GM23338 (cell line): ENCODE data around the gene EPB41L4A. TPM values are rescaled to one million over a fixed set of nuclear protein-coding genes. Genes with fewer than 3 reads are reported as not detected.
A peak's percentile ranks its signal among the peaks of the same experiment; 100 is the strongest.

ENCODE experiments used
- ATAC-seq: fragments of 200-7000 bp; cut with Tn5 transposase; 3 replicates; pipeline ENCODE4 v1.9.1; 2020
- DNase-seq: peaks from one replicate; pipeline ENCODE4 v3.0.0-alpha.2; 2015; ENCODE audit warnings: low spot score
- H2AFZ ChIP-seq: fragments of 200-600 bp; sonication (generic); 2 replicates; pipeline ENCODE4 v1.8.0; 2016; ENCODE audit warnings: antibody characterized with exemption, mild to moderate bottlenecking, moderate library complexity
- H3F3A ChIP-seq: fragments of 200-600 bp; sonication (generic); replicated peaks from 2 replicates; pipeline ENCODE4 v1.8.0; 2017; ENCODE audit warnings: antibody characterized with exemption, mixed run types, low read depth
- H3K27ac ChIP-seq: fragments of 200-600 bp; sonication (generic); 2 replicates; pipeline ENCODE4 v1.6.1; 2016; ENCODE audit warnings: low read depth
- H3K27me3 ChIP-seq: fragments of 200-600 bp; sonication (generic); 2 replicates; pipeline ENCODE4 v1.8.0; 2016; ENCODE audit warnings: mild to moderate bottlenecking, mixed run types, moderate library complexity; ENCODE audit not compliant: insufficient read depth
- H3K36me3 ChIP-seq: fragments of 200-600 bp; sonication (generic); 2 replicates; pipeline ENCODE4 v1.8.0; 2016; ENCODE audit warnings: mild to moderate bottlenecking; ENCODE audit not compliant: insufficient read depth
- H3K4me1 ChIP-seq: fragments of 200-600 bp; sonication (generic); 2 replicates; pipeline ENCODE4 v1.8.0; 2016; ENCODE audit warnings: mild to moderate bottlenecking, moderate library complexity; ENCODE audit not compliant: insufficient read depth
- H3K4me2 ChIP-seq: fragments of 200-600 bp; sonication (generic); 2 replicates; pipeline ENCODE4 v1.7.1; 2017; ENCODE audit warnings: mixed run types
- H3K4me3 ChIP-seq: fragments of 200-600 bp; sonication (generic); 2 replicates; pipeline ENCODE4 v1.6.1; 2016; ENCODE audit warnings: mixed run types
- H3K79me2 ChIP-seq: fragments of 200-600 bp; sonication (generic); replicated peaks from 2 replicates; pipeline ENCODE4 v1.8.0; 2017; ENCODE audit warnings: mild to moderate bottlenecking; ENCODE audit not compliant: insufficient read depth
- H3K9me2 ChIP-seq: fragments of 200-600 bp; sonication (generic); 2 replicates; pipeline ENCODE4 v1.8.0; 2017; ENCODE audit not compliant: insufficient read depth
- H4K20me1 ChIP-seq: fragments of 200-600 bp; sonication (generic); replicated peaks from 2 replicates; pipeline ENCODE4 v1.8.0; 2017; ENCODE audit warnings: mild to moderate bottlenecking; ENCODE audit not compliant: insufficient read depth
- H3K27ac Mint-ChIP-seq: 2 replicates; pipeline ENCODE4 v1.8.0; 2020; ENCODE audit warnings: inconsistent platforms, mild to moderate bottlenecking, moderate library complexity, mixed read lengths
- H3K27me3 Mint-ChIP-seq: 3 replicates; pipeline ENCODE4 v1.8.0; 2022; ENCODE audit warnings: low read depth, mild to moderate bottlenecking, moderate library complexity, mixed read lengths, inconsistent platforms; ENCODE audit not compliant: insufficient read depth, poor library complexity
- H3K36me3 Mint-ChIP-seq: 3 replicates; pipeline ENCODE4 v1.8.0; 2021; ENCODE audit warnings: low read depth, mild to moderate bottlenecking, inconsistent platforms, moderate library complexity, mixed read lengths
- H3K4me1 Mint-ChIP-seq: 3 replicates; pipeline ENCODE4 v1.8.0; 2020; ENCODE audit warnings: mild to moderate bottlenecking, inconsistent platforms, mixed read lengths
- H3K4me3 Mint-ChIP-seq: 3 replicates; pipeline ENCODE4 v1.8.0; 2021; ENCODE audit warnings: moderate library complexity, mild to moderate bottlenecking, inconsistent platforms, mixed read lengths
- H3K9me3 Mint-ChIP-seq: 3 replicates; pipeline ENCODE4 v1.8.0; 2020; ENCODE audit warnings: moderate library complexity, mild to moderate bottlenecking, inconsistent platforms, mixed read lengths
- CREB1 ChIP-seq: fragments of 250-450 bp; sonication (Bioruptor Pico); IDR thresholded peaks from 2 replicates; pipeline ENCODE4 v1.5.0; 2020; ENCODE audit warnings: low read depth, mild to moderate bottlenecking, moderate library complexity
- EZH2 ChIP-seq: fragments of 200-600 bp; sonication (generic); IDR thresholded peaks from one replicate; pipeline ENCODE4 v1.8.0; 2017; ENCODE audit warnings: antibody characterized with exemption, mild to moderate bottlenecking, low read depth; ENCODE audit not compliant: unreplicated experiment
- EZH2phosphoT487 ChIP-seq: fragments of 200-600 bp; sonication (generic); IDR thresholded peaks from one replicate; pipeline ENCODE4 v1.8.1; 2018; ENCODE audit warnings: antibody characterized with exemption; ENCODE audit not compliant: unreplicated experiment
- JUNB ChIP-seq: IDR thresholded peaks from one replicate; pipeline ENCODE4 v1.6.1; 2016; ENCODE audit warnings: antibody characterized with exemption; ENCODE audit not compliant: unreplicated experiment
- NANOG ChIP-seq: IDR thresholded peaks from 2 replicates; pipeline ENCODE4 v1.6.1; 2016; ENCODE audit warnings: antibody characterized with exemption, borderline replicate concordance
- POLR2AphosphoS5 ChIP-seq: IDR thresholded peaks from 2 replicates; pipeline ENCODE4 v1.6.1; 2016; ENCODE audit warnings: antibody characterized with exemption, low read depth
- STAT1 ChIP-seq: IDR thresholded peaks from one replicate; pipeline ENCODE4 v1.6.1; 2016; ENCODE audit warnings: antibody characterized with exemption; ENCODE audit not compliant: unreplicated experiment
- ZNF114 ChIP-seq: fragments of 250-450 bp; sonication (Bioruptor Pico); IDR thresholded peaks from 2 replicates; pipeline ENCODE4 v1.5.0; 2020; ENCODE audit warnings: mild to moderate bottlenecking, moderate library complexity
- polyA plus RNA-seq: library from polyadenylated mRNA; unstranded; fragments of >200 nt; fragmentation: Nextera tagmentation; extraction: Ambion mirVana; gene quantifications from 2 replicates; pipeline ENCODE4 v1.2.1, GENCODE V29; 2016
- total RNA-seq: library from RNA; depleted of rRNA; stranded (reverse); fragments of >200 nt; shearing (Covaris generic); gene quantifications from 2 replicates; pipeline ENCODE4 v1.2.3, GENCODE V29; 2014
- TF ChIP-seq, protein P1 (sequence below), 2 experiments: fragments of 200-600 bp in 1 of 2; sonication (generic) in 1 of 2; conservative IDR thresholded peaks; 2 replicates each; pipeline versions ENCODE4 v1.5.1 to v1.6.1; 2016 to 2017; ENCODE audit warnings: antibody characterized with exemption in 2 of 2, low read depth in 2 of 2, mild to moderate bottlenecking in 2 of 2, moderate library complexity in 1 of 2
- TF ChIP-seq, protein P2 (sequence below): IDR thresholded peaks from 2 replicates; pipeline ENCODE4 v1.6.1; 2016; ENCODE audit warnings: antibody characterized with exemption

Gene EPB41L4A
- total and polyA plus RNA-seq, 2 experiments from 2014 or later: 5.7 to 6.0 TPM

DNA sequence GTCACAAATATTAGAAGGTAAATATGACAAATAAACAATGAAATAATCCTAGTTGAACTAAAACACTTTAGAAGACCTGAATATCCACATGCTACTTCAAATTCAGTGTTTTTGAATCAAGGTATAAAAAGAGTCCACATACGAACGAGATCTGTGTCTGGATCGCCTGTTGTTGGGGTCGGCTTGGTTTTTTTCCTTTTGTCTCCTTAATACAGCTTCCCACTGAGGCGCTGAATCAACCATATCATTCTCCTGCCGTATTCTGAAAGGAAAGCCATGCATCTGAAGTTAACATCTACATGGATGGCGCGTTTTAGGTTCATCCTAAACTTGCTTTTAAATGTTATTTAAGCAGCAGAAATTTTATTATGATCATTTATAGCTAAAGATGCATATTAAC is 235.2 kb downstream of the EPB41L4A start (continued):
- TF ChIP-seq, protein P1, sequence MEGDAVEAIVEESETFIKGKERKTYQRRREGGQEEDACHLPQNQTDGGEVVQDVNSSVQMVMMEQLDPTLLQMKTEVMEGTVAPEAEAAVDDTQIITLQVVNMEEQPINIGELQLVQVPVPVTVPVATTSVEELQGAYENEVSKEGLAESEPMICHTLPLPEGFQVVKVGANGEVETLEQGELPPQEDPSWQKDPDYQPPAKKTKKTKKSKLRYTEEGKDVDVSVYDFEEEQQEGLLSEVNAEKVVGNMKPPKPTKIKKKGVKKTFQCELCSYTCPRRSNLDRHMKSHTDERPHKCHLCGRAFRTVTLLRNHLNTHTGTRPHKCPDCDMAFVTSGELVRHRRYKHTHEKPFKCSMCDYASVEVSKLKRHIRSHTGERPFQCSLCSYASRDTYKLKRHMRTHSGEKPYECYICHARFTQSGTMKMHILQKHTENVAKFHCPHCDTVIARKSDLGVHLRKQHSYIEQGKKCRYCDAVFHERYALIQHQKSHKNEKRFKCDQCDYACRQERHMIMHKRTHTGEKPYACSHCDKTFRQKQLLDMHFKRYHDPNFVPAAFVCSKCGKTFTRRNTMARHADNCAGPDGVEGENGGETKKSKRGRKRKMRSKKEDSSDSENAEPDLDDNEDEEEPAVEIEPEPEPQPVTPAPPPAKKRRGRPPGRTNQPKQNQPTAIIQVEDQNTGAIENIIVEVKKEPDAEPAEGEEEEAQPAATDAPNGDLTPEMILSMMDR (conservative IDR thresholded peaks at IDR 0.05; ENCODE audit: low read depth in 2 of 2): no peak
- TF ChIP-seq POLR2AphosphoS5 (no peak), STAT1 (no peak), JUNB (no peak), CREB1 (no peak), ZNF114 (CRISPR knock-in tag) (no peak), EZH2phosphoT487 (no peak), NANOG (no peak)
- TF ChIP-seq, protein P2, sequence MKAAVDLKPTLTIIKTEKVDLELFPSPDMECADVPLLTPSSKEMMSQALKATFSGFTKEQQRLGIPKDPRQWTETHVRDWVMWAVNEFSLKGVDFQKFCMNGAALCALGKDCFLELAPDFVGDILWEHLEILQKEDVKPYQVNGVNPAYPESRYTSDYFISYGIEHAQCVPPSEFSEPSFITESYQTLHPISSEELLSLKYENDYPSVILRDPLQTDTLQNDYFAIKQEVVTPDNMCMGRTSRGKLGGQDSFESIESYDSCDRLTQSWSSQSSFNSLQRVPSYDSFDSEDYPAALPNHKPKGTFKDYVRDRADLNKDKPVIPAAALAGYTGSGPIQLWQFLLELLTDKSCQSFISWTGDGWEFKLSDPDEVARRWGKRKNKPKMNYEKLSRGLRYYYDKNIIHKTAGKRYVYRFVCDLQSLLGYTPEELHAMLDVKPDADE: no peak

DNA sequence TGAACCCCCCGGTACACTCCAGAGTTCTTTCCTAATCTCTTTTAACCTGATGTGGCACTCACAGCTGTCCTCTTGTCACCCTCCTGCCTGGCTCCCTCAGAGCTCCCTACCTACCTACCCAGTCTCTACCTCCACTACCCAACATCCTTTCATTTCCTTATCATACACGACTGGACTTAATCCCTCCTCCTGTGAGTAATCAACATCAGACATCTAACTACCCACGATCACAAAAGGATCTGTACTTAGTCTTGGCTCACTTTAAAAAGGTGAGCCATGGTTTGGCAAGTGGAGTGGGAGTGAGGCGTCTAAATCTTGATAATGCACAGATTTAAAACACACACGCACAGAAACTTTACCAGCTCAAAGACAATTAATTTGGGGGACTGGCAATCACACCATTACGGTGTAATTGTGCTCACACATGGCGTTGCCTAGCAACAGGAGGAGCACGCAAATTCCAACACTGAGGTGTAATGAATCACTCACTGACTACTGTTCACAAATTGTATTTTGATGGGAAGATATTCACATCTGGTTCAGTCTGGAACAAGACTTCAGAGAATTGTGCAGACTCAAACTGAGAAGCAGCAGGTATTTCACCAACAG is 235.9 kb downstream of the EPB41L4A start:
- Histone ChIP-seq H3K4me2 (no peak overlapping the region), H3K4me1 (peaks cover 4% of the 10 kb centered on the region; the same call in 1 of the 2 replicates), H3K79me2 (no peaks in the 10 kb centered on the region), H3K27ac (no peak overlapping the region), H3K27me3 (no peaks in the 10 kb centered on the region), H3K4me3 (no peak overlapping the region), H3F3A (no peaks in the 10 kb centered on the region), H4K20me1 (no peaks in the 10 kb centered on the region), H2AFZ (no peak overlapping the region), H3K36me3 (no peaks in the 10 kb centered on the region), H3K9me2 (no peaks in the 10 kb centered on the region)
- Mint-ChIP-seq H3K27me3 (peaks cover 5% of the 10 kb centered on the region), H3K9me3 (no peaks in the 10 kb centered on the region), H3K27ac (no peak overlapping the region), H3K4me1 (peaks cover 11% of the 10 kb centered on the region), H3K36me3 (no peaks in the 10 kb centered on the region), H3K4me3 (no peak overlapping the region)
- ATAC-seq (no peak), DNase-seq (peak; percentile 56)
- no peak for TF ChIP-seq STAT1
- no peak for TF ChIP-seq JUNB

DNA sequence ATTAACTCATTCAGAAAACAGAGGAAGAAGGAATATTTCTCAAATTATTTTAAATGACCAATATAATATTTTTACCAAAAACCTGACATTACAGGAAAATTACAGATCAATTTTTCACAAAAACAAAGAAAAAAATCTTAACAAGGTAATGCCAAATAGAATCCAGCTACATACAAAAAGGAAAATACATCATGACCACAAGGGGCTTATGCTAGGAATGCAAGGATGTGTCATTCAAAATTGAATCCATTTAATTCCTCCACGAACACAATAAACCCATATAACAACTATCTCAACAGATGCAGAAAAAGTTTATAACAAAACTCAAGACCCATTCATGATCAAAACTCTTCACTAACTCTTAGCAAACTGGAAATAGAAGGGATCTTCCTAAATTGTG is 239.8 kb downstream of the EPB41L4A start:
- Histone ChIP-seq H2AFZ (no peak overlapping the region), H4K20me1 (no peaks in the 10 kb centered on the region), H3K4me2 (no peak overlapping the region), H3F3A (no peaks in the 10 kb centered on the region), H3K27ac (no peak overlapping the region), H3K79me2 (no peaks in the 10 kb centered on the region), H3K4me1 (peaks cover 6% of the 10 kb centered on the region; the same call in 1 of the 2 replicates), H3K27me3 (no peaks in the 10 kb centered on the region), H3K36me3 (no peaks in the 10 kb centered on the region), H3K9me2 (no peaks in the 10 kb centered on the region), H3K4me3 (no peak overlapping the region)
- DNase-seq: no peak
- TF ChIP-seq, protein P1 (conservative IDR thresholded peaks at IDR 0.05; ENCODE audit: low read depth in 2 of 2): peak in 1 of 2 experiments; percentile 25; a peak in 1 of 4 replicates
- TF ChIP-seq STAT1: no peak
- no peak for TF ChIP-seq EZH2
- no peak for TF ChIP-seq ZNF114 (CRISPR knock-in tag)
- TF ChIP-seq JUNB: no peak
- Mint-ChIP-seq H3K9me3 (no peaks in the 10 kb centered on the region), H3K4me1 (peaks cover 14% of the 10 kb centered on the region), H3K4me3 (no peak overlapping the region), H3K36me3 (no peaks in the 10 kb centered on the region), H3K27me3 (peaks cover 5% of the 10 kb centered on the region), H3K27ac (no peak overlapping the region)
- no peak for ATAC-seq
